GM04503 (cell line): ENCODE results near the gene PAQR3.

Experiments
- DNase-seq: peaks from one replicate; pipeline ENCODE4 v3.0.0-alpha.2; 2012; ENCODE audit warnings: low read depth

PAQR3 gene

DNA sequence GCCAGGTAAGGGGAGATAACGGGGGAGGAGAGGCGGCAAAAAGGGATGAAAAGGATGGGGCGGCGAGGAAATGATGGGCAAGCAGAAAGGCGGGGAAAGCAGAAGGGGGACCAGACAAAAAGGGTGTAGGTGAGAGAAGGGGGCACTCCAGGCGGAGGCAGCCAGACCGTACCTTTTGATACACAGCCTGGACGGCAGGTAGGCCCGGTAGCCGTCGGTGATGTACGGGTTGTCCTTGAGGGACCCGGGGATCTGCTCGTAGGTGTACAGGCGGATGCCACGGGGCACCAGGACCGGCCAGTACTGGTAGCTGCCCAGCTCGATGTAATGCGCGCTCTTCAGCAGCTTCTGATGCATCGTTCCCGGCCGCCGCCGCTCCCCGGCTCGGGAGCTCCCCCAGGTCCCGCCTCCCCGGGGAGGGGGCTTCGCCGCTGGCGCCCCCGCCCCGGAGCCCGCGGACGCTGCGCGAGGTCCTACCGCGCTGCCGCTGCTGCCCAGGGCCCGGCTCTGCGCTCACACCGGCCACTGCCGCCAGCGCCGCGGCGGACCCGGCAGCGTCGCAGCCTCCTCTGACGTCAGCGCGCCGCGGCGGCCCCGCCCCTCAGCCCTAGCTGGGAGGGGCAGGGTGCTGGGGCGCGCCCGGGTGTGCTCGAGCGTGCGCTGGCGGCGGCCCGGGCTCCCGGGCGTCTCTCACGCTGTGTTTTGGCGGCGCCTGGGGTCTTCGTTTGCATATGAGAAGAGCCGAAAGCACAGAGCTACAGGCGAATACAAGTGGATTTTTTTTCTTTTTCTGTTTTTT lies at the start of gene PAQR3:
TSS of gene PAQR3 (minus strand) at position 571 of the 799 bp plus-strand sequence. CDS start at position 357, 214 bp downstream.
- DNase-seq = peak; percentile 32

DNA sequence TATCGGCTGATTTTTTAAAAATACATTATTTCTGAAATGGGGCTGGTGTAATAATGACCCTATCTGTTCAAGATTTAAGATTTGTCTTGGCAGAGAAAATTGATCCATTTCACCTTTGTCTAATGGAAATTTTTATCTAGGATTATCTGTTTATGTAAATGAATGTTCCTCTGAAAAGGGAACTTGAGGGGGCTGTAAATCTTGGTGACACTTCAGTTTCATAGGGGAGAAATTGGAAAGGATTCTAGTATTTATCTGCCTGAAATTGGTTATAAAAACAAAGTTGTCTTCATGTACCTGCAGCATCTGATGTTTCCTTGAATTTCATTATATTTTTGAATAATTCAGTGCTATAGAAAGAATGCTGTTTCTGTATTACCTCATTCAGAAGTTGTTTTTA lies 48.4 kb upstream of the PAQR3 start:
- DNase-seq = no peak

DNA sequence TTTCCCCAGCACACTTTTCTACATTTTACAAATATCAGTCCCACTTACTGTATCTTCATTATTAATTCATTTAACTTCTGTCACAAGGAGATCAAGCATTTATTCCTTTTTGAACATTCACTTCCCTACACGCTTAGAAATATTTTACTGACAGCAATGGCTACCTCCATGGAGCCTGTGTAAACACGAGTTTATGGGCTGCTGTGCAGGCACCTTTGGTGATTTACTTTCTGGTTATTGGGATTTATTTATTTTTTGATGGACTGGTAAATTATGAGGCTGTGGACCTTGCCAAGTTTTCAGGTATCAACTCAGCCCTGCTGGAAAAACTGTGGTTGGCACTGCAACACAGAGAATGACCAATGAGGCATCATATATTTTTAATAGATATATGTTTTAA lies 45.4 kb upstream of the PAQR3 start:
- no peak for DNase-seq

DNA sequence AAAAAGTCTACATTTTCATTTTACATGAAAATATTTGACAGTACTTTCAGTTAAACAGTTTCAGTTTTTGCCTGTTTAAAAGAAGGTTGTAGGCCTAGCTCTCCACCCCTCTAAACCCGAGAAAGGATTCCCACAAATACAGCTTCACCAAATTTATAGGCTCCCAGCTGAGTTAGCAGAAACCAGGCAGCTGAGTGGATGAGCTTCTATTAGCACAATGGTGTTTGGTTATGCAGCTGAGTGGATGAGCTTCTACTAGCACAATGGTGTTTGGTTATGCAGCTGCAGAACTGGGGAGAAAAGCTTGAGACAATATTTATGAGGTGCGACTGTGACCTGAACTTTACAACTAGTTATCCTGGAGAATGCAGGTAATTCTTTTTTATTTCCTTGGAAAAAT lies 36.6 kb upstream of the PAQR3 start:
- no peak for DNase-seq

GRCh38 chr4:78971776-78972175 lies 32.5 kb upstream of the PAQR3 start:
- DNase-seq = no peak

- no peak for DNase-seq
Observed at GRCh38 chr4:78971326-78971725, 32.1 kb upstream of the PAQR3 start.

DNA sequence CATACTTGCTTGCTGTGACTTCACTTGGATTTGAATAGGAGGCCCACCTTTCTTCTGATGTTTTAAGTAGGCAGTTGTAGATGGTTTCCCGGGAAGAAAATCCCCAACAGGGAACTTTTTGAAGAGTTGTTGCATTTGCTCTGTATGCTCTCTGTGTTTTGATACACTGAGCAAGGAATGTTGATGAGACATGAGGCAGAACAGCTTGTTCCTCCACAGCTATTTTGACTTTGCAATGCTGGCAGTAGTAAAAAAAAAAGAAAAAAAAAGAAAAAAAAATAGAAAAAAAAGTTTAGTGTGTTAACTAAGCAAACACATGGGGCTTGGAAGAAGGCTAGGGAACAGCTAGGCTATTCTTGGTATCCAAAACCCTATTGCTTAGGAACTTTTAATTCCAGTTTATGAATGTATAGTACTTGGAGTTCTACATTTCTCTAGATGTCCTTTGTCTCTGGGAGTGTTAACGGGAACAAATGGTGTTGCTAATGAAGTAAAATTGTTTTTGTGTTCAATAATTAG lies 23.4 kb upstream of the PAQR3 start:
- DNase-seq = no peak

DNA sequence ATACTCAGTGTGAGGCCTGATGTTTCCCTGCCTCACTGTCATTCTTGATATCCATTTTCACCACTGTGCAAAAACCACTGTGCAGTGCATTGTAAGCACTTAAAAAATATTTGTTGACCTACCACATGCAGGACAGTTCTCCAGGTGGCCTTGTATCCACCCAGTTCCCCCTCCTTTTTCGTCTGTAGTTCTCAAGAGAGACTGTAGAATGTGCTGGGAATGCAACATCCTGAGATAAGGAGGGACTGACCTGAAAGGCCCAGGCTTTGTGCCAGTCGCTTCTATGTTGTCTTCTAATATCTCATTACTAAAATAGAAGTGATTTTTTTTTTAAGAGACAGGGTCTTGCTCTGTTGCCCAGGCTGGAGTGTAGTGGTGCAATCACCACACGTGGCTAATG lies 21.7 kb upstream of the PAQR3 start:
- no peak for DNase-seq

DNA sequence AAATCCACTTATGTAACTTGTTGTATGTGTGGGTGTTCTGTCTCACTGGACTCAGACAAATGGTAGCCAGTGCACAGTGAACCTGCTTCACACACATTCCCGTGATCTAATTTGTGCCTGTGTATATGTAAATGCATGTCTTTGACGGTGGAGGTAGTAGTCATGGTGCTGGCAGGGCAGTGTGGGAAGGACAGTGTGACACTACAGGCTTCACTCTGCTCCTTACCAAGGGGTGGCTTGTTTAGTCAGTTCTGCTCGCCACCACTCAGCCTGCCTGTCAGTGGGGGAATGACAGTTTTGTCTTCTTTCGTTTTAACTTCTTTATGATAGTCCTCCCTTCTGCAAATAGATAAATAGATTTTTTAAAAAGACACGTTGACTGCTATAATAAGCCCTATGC lies 17.7 kb upstream of the PAQR3 start:
- DNase-seq = no peak

DNA sequence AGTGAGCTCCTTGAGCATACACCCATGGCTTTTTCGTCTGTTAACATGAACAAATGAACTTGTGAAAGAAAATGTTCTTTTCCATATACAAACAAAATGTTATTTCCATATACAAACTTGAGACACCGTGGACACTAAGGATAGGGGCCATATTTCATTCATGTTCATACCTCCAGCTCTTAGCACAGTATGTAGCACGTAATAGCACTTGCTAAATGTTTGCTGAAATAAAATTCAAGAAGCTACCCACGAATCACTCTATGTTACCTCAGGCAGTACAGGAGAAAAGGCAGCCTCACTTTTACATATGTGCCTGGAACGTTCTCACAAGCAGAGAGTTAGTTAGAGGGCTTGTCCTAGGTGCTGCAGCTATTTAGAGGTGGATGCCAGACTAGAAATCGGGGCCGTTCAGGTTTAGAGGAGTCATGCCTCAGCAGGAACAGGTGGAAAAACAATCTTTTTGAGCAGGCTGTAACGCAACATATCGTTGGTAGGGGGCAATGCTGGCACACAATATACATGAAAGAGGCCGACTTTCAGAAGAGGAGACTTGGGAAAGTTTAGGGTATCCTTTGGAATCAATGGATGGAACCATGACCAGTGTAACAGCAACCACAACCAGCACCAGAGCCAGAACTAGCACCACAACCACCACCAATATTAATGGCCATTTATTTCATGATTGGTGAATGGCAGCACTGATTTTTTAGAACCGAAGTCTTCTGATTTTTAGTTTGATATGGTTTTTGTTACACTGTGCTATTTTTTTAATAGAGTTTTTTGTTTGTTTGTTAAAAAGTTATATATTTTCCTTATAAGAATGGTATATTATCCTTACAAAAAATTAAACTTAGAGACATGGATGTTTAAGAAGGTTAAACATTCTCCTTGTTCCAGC lies 14.8 kb upstream of the PAQR3 start:
- DNase-seq = no peak

DNA sequence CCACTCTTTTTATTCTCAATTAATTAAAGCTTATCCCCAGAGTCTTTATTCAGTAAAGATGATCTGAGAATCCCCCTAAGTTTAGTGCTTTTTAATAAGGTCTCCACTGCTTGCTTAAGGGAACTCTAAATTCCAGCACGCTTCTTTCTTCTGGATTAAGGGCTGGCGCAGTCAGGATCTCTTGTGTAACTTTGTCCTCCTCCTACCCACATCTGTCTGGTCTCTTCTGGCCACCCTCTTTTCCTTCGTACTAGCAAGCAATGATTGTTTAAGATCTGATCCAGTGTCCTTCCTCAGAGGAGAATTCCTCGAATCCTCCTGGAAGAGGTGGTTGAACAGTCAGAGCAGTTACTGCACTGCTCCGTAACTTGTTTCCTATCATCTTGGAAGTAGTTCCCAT lies 14.0 kb upstream of the PAQR3 start:
- DNase-seq = no peak

DNA sequence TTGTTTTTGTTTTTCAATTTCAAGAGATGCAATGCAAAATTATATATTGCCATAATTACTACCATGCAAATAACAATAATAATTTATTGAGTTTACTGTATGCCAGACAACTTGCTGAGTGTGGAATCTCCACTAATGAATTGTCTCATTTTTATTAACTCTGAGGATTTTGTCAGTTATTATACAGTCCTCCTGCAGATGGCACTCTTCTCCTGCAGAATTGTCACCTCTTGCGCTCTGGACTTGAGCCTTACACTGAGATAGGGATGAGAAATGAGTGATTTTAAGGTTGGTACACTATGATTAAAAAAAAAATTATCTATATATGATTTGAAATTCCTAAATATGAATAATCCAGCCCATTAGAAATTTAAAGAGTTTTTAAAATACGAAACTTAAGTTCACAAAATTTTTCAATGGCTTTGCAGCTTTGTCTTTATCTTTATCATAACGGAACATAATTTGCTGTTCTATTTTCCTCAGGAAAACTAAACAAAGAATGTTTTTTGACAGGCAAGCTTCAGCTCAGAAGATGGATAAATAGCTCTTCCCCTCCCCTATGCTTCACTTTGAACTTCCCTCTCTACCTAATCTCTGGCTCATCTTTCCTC lies 12.7 kb upstream of the PAQR3 start:
- DNase-seq = no peak

- DNase-seq = no peak
Observed at GRCh38 chr4:78949735-78950134, 10.5 kb upstream of the PAQR3 start.

DNA sequence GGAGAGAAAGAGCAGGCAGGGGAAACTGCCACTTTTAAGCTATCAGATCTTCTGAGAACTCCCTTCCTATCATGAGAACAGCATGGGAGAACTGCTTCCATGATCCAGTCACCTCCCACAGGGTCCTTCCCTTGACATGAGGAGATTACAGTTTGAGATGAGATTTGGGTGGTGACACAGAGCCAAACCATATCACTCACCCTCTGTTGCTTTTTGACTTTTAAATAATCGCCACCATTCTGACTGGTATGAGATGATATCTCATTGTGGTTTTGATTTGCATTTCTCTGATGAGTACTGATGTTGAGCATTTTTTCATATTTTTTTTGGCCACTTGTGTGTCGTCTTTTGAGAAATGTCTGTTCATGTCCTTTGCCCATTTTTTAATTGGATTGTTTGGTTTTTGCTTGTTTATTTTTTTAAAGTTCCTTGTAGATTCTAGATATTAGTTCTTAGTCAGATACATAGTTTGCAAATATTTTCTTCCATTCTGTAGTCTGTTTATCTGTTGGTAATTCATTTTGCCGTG lies 6.5 kb upstream of the PAQR3 start:
- no peak for DNase-seq

DNA sequence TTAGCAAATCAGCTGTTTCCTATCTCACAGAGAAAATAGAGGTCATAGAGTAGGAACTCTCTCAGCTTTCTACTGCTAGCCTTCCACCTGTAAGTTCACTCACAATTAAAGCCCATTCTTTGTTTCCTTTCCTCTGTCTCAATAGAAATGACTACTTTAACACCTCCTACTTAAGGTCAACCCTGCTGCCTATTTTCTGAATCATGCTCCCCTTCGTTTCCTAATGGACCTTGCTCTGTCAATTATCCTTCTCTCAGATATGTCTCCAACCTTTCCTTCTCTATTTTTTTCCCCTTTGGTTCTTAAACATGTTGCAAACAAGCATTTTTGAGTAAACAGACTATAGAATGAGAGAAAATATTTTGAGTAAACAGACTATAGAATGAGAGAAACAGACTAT lies 5.1 kb upstream of the PAQR3 start:
- no peak for DNase-seq

GRCh38 chr4:78940752-78941151 lies 1.5 kb upstream of the PAQR3 start:
- no peak for DNase-seq

DNA sequence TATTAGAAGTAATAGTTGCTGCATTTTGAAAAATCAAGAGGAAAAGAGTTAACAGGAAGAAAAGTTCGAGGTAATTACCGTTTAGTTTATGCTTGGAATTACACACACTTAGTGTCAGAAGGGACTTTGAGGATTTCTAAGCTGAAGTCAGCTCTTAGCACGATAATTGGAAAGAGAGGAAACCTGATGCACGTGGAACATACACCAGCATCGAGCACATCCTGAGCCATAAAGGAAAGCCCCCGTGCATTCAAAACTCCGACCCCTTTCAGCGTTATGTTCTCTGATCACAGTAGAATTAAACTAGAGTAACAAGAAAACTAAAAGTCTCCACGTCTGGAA lies 400 bp upstream of the PAQR3 start:
- no peak for DNase-seq

- no peak for DNase-seq
Observed at GRCh38 chr4:78938474-78938867, 767 bp downstream of the PAQR3 start.

GRCh38 chr4:78937837-78938236 lies 1.4 kb downstream of the PAQR3 start:
- no peak for DNase-seq

DNA sequence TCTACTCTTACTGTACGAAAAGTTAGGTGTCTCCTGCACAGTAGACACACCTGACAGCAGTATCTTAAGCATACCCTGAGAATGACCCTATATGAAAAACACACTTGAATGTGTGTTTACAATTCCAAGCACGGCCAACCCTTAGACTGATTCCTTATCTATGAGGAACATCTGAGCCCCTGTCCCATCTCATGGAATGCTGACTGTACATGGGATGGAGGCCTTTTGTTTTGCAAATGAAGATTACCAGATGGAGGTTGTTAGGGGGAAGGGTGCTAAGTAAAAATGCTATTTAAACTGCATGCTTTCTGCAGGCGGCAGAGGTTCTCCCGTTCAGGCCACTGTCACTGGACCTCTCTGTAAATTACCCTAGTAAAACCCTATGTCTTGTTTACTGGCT lies 2.2 kb downstream of the PAQR3 start:
- no peak for DNase-seq

- DNase-seq = no peak
Observed at GRCh38 chr4:78930016-78930629, 9.1 kb downstream of the PAQR3 start.

- DNase-seq = no peak
Observed at GRCh38 chr4:78928835-78929234, 10.4 kb downstream of the PAQR3 start.
